NCI-H1105 (cell line): ENCODE measurements around the gene PRR5L.
"Not testable (repeated sequence)": the region's sequence is repeated elsewhere in the genome, so short reads cannot be mapped to it uniquely, and the experiment has no call there.

Experiments
- DNase-seq: peaks from one replicate; lab custom pipeline; 2025; lab: John Stamatoyannopoulos, UW

PRR5L gene

GRCh38 chr11:36460220-36460619 lies 164.1 kb downstream of the PRR5L start:
- no peak for DNase-seq

GRCh38 chr11:36462321-36462720 lies 166.2 kb downstream of the PRR5L start:
- no peak for DNase-seq

DNA sequence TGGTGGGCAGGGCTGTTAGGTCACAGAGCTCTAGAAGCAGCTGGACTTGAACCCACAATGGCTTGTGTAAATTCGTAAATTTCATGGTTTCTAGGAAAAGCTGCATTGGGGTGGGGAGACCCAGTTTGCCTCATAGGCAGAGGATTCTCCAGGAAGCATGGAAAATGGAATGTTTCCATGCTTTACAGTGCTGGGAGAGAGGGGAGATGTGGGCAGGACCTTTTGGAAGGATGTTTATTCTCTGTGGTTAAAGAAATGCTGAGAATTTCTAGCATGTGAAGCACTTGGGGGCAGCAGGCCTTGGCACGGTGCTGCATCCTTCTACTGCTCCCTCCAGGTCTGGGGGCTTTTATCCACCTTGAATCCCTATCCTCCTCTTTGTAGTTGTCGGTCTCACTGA lies 167.7 kb downstream of the PRR5L start:
- no peak for DNase-seq

DNA sequence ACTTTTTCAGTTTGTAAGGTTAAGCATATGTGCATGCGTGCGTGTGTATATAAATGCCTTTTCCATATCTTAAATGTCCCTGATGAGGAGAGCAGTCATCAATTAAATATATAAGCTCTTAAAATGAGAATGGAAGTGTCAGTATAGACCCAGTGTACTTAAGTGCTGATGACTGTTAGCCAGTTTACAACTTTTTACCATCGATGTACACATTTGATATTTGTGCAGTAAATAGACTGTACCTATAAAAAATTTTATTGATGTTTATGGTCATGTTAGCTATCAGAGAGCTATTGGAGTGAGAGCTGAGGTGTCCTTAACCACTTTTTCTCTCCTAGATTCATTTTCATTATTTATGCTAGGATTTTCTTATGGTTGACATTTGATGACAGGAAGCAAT lies 168.6 kb downstream of the PRR5L start:
- DNase-seq = no peak

DNA sequence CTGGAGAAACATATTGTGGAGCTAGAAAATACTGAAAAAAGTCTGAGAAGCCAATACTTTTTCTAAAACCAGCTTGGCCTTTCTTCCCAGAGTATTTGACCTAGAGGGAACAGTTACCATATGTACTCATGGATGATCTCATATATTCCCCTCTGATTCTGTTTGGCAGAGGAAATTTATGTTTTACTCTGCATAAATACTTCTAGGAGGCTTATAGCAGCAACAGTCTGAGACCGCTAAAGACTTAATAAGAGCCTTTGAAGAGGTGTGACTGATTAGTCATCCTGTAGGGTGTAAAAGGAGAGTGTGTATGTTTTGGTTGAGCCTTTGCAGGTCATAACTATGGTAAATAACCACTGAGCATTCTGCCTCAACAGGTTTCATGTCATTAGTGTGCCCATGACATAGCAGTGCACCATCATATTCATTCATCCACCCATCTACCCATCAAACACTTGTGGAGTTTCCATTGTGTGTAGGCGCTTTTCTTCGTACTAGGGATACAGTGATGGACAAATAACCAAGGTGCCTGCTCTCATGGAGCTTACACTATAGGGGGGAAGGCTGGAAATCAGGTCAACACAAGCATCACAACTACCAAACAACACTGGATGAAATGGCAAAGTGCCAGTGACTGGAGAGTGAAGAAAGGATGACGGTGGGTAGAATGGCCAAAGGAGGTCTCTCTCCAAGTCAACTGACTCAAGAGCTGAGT lies 169.5 kb downstream of the PRR5L start:
- no peak for DNase-seq

DNA sequence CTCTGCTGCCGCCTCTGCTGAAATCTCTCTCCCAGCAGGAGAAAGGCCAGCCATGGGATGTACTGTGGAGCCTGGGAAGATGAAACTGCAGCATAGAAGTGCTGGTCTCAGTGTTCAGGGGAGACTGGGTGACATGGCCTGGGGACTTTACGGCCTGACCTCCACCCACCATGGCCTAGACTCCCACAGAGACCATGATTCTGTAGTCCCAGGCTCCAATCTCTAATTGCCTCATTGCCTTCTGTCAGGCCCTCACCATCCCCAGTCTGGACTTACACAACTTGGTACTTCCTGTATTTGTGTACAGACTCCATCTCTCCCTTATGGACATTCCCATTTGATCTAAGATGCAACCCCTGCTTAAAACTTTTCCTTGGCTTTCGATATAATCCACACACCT lies 170.9 kb downstream of the PRR5L start:
- DNase-seq = no peak

- DNase-seq = no peak
Measured at GRCh38 chr11:36467916-36468315, 171.8 kb downstream of the PRR5L start.

DNA sequence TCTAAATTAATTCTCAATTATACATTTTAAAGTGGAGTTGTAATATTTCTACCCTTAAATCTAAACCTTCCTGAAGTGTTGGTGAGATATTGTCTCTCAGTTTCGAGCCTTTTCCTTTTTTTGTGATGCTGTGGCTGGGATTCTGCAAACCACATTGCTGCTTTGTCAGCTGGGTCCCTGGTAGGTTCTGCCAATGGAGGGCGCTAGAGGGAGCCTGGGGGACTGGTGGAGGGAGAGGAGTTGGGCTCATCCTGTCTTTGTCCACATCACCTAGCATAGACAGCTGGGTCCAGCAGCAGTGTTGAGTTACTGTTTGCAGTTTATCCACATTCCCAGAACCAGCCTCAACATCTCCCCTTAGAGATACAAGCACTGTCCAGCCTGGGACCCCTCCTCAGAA lies 173.0 kb downstream of the PRR5L start:
- no peak for DNase-seq

- DNase-seq = no peak
Measured at GRCh38 chr11:36469881-36470802, 174.1 kb downstream of the PRR5L start.

DNA sequence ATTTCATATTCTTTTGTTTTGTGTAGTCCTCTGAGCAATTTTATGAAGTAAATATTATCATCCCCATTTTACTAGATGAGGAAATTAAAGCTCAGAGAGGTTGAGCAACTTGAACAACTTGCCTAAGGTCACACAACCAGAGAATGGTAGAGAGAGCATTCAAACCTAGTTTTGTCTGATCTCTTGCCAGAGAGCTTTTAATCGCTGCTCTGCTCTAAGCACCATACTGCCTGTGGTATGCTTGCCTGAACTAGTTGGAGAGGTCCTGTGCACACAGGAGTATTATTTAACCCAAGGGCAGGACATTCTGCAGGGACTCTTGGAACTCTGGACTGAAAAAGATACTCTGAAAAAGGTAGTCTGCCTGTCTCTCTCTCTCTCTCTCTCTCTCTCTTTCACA lies 175.5 kb downstream of the PRR5L start:
- peak; percentile 3 for DNase-seq

DNA sequence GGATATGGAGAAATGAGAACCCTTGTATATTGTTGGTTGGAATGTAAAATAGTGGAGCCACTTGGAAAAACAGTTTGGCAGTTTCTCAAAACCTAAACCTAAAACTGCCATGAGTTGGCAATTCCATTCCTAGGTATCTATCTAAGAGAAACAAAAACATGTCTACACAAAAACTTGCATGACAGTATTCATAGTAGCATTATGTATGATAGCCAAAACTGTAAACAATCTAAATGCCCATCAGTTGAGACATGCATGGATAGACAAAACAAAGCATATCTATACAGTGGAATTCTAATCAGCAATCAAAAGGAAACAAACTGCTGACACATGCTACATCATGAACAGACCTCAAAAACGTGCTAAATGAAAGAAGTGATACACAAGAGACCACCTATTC lies 179.1 kb downstream of the PRR5L start:
- DNase-seq = no peak

GRCh38 chr11:36478700-36479329 lies 182.7 kb downstream of the PRR5L start:
- peak; percentile 13 for DNase-seq

DNA sequence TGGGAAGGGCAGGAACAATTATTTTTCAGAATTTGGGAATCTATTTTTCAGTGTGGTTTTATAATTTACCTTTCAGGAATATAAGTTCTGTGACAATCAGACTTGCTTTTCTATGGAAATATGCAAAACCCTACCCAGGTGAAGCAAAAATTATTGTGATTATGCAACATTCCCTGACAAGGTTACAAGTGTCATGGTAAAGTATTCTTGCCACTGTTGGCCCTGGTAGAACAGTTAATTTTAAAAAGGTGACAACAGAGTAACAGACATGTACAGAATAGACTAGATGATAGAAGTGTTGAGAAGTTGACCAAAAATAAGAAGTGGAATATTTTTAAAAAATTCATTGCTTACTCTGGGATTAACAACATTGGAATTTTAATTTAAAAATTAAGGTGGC lies 184.7 kb downstream of the PRR5L start:
- no peak for DNase-seq

- DNase-seq = not testable (repeated sequence)
Measured at GRCh38 chr11:36483042-36483441, 187.0 kb downstream of the PRR5L start.

DNA sequence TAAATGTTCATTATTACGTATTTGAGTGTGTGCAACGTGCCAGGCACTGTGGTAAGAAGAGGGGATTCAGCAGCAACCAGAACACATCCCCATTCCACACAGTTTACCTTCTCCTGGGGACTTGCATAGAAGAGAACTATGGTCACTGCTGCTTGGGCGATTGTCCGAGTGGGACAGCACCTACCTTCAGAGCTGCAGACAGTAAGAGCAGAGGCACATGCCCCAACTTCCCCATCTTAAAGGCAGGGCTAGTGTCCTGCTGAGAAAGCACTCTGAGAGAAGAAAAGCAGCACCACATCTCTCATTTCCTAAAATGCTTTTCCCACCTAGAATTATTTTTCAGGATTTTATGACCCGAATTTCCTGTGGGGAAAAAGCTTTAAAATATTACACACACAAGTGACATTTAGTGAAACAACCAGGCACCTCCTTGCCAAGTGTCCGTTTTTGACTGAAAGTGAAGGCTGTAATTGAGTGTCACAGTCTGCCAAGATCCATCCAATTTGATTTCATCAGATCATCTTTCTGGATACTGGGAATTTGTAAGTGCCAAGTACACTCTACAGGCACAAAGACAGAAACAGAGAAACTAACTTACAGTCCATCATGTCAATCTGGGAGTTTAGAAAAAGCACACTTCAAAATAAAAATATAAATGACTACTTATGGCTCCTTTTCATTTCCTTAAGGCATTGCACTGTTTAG lies 189.4 kb downstream of the PRR5L start:
- no peak for DNase-seq

GRCh38 chr11:36487619-36488018 lies 191.5 kb downstream of the PRR5L start:
- DNase-seq = no peak

DNA sequence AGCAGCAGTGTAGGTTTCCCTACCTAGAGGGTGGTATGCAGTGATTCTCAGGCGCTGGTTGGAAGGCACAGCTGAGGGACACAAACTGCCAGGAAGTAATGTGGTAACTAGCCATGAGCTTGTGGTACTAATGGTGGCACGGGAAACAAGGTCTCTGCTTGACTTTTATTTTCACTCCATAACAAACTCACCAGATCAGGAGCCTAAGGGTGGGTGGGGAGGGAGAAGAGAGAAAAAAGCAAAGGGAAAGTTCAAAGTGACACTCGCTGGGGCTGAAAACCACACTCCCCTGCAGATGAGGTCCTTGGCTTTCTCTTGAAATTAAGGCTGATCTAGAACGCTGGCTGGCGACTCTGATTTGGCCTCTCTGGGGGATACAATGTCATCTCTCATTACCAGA lies 192.0 kb downstream of the PRR5L start:
- no peak for DNase-seq

- DNase-seq = no peak
Measured at GRCh38 chr11:36490026-36490806, 194.1 kb downstream of the PRR5L start.

DNA sequence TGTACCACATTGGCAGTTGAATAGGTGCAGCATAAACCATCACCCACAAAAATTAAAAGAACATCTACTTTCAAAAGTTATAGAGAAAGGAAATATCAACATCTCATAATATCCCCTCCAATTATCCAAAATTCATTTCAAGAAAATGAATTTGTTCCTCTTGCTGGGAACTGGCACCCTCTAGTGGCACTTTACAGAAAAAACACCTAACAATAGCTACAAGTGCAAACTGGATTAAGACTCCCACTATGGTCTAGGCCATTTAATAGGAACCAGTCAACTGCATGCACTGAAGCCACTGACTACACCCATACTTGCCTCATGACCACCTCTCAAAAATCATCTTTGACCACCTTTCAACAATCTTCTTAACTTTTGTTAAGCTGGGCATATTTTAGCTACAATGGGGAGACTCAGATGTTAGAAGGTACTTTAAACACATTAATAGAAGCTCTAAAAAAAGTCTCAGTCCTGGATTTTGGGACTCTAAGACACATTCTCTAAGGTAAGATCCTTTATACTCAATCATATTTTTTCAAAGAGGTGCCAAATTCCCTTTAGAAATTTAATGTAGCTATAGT lies 196.7 kb downstream of the PRR5L start:
- peak; percentile 14 for DNase-seq

GRCh38 chr11:36493332-36493731 lies 197.2 kb downstream of the PRR5L start:
- DNase-seq = no peak

GRCh38 chr11:36498721-36499120 lies 202.6 kb downstream of the PRR5L start:
- DNase-seq = no peak
